Measurements from ENCODE around the gene KRTAP22-1.

DNA sequence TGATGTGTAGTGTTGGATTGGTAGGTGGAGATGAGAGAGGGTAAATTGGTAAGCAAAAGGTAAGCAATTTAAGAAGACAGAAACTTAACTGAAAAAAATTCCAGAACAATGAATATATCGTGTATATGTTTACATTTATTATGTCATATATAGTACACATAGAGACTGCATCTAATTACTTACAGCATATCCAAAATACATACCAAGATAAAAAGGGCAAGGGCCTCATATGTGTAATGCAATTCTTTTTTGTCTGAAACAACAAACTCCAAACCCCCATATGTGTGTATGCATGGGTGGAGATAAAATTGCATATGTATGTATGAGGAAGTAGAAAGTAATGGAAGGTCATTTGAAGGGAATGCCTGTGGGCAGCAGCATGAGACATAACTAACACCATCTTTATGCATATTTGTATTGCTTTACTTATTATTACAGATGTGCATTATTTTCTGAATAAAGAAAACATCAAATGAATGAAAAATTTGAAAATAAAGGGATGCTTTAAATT is 46.1 kb downstream of the KRTAP22-1 start:
- TF ChIP-seq EZH2 (IDR thresholded peaks at IDR 0.05; ENCODE audit: low read depth, low read length, severe bottlenecking) (no peak), TAF1 (IDR thresholded peaks at IDR 0.05; ENCODE audit: low read depth, low read length) (no peak), KDM1A (IDR thresholded peaks at IDR 0.05; ENCODE audit: borderline replicate concordance, low read length) (no peak), POLR2A (IDR thresholded peaks at IDR 0.05; ENCODE audit: control extremely low read depth in 1 of 2, low read depth in 2 of 2, low read length in 2 of 2) (no peak), EGR1 (IDR thresholded peaks at IDR 0.05; ENCODE audit: borderline replicate concordance, low read depth, low read length) (no peak), EP300 (IDR thresholded peaks at IDR 0.05; ENCODE audit: borderline replicate concordance in 1 of 2, low read depth in 2 of 2, low read length in 2 of 2) (no peak), SIN3A (conservative IDR thresholded peaks at IDR 0.05 in 1 of 2, IDR thresholded peaks at IDR 0.05 in 1 of 2; ENCODE audit: low read depth in 1 of 2, low read length in 2 of 2) (no peak)
- TF ChIP-seq, protein P1, sequence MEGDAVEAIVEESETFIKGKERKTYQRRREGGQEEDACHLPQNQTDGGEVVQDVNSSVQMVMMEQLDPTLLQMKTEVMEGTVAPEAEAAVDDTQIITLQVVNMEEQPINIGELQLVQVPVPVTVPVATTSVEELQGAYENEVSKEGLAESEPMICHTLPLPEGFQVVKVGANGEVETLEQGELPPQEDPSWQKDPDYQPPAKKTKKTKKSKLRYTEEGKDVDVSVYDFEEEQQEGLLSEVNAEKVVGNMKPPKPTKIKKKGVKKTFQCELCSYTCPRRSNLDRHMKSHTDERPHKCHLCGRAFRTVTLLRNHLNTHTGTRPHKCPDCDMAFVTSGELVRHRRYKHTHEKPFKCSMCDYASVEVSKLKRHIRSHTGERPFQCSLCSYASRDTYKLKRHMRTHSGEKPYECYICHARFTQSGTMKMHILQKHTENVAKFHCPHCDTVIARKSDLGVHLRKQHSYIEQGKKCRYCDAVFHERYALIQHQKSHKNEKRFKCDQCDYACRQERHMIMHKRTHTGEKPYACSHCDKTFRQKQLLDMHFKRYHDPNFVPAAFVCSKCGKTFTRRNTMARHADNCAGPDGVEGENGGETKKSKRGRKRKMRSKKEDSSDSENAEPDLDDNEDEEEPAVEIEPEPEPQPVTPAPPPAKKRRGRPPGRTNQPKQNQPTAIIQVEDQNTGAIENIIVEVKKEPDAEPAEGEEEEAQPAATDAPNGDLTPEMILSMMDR (IDR thresholded peaks at IDR 0.05; ENCODE audit: control extremely low read depth in 1 of 3, insufficient read depth in 1 of 3, low read depth in 1 of 3, low read length in 3 of 3): no peak
- TF ChIP-seq, protein P2, sequence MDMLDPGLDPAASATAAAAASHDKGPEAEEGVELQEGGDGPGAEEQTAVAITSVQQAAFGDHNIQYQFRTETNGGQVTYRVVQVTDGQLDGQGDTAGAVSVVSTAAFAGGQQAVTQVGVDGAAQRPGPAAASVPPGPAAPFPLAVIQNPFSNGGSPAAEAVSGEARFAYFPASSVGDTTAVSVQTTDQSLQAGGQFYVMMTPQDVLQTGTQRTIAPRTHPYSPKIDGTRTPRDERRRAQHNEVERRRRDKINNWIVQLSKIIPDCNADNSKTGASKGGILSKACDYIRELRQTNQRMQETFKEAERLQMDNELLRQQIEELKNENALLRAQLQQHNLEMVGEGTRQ (IDR thresholded peaks at IDR 0.05; ENCODE audit: low read length): no peak

Data from H1 (cell line).